Measurements from ENCODE around the gene ZNF155.

The ZNF155 gene

DNA sequence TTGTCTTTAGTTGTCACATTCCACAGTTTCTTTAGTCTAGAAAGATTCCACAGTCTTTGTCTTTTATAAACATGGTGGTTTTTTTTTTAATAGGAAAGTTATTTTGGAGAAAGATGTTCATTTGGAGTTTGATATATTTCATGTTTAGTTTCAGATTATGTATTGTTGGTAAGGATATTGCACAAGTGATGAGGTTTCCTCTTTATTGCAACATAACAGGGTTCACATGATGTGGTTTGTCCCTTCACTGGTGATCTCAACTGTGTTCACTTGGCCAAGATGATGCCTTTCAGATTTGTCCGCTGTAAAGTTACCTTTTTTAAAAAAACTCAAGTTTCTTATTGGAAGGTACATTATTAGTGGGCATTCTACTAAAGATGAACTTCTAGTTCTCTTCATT lies 22.0 kb downstream of the ZNF155 start:
- H3K4me3 ChIP-seq (replicated peaks in 1 of 2; ENCODE audit: low read depth in 2 of 2, low read length in 2 of 2): no peak overlapping the region
- TF ChIP-seq, protein P1, sequence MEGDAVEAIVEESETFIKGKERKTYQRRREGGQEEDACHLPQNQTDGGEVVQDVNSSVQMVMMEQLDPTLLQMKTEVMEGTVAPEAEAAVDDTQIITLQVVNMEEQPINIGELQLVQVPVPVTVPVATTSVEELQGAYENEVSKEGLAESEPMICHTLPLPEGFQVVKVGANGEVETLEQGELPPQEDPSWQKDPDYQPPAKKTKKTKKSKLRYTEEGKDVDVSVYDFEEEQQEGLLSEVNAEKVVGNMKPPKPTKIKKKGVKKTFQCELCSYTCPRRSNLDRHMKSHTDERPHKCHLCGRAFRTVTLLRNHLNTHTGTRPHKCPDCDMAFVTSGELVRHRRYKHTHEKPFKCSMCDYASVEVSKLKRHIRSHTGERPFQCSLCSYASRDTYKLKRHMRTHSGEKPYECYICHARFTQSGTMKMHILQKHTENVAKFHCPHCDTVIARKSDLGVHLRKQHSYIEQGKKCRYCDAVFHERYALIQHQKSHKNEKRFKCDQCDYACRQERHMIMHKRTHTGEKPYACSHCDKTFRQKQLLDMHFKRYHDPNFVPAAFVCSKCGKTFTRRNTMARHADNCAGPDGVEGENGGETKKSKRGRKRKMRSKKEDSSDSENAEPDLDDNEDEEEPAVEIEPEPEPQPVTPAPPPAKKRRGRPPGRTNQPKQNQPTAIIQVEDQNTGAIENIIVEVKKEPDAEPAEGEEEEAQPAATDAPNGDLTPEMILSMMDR (IDR thresholded peaks at IDR 0.05; ENCODE audit: low read depth, low read length): no peak
- peak; percentile 51 to 76 for DNase-seq (ENCODE audit: low read depth in 2 of 2)

DNA sequence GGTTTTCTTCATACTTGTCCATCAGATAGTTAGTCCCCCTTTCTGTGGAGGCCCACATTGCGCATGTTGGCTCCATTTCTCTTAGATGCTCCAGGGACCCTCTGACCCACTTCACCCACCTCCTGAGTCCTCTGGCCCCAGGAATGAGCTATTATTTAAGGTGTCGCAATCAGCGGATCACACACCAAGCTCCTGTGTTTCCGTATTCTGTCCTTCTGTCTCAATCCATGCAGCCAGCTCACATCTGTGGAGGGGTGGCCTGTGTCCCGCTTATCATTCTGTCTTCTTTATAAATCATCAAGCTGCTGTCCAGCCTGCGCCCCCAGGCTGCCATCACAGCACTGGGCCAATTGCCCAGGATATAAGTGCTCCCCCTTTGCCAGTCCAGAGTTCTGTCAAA lies 23.5 kb downstream of the ZNF155 start:
- H3K4me3 ChIP-seq (replicated peaks in 1 of 2; ENCODE audit: low read depth in 2 of 2, low read length in 2 of 2): no peak overlapping the region
- DNase-seq (ENCODE audit: low read depth in 2 of 2): no peak
- TF ChIP-seq, protein P1 (IDR thresholded peaks at IDR 0.05; ENCODE audit: low read depth, low read length): no peak

DNA sequence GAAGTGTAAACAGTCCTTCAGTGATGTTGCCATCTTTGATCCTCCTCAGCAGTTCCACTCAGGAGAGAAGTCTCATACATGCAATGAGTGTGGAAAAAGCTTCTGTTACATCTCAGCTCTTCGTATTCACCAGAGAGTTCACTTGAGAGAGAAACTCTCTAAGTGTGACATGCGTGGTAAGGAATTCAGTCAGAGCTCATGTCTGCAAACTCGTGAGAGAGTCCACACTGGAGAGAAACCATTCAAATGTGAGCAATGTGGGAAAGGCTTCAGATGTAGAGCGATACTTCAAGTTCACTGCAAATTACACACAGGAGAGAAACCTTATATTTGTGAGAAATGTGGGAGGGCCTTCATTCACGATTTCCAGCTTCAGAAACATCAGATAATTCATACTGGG lies 26.5 kb downstream of the ZNF155 start:
- no peak for DNase-seq (ENCODE audit: low read depth in 2 of 2)
- TF ChIP-seq, protein P1 (IDR thresholded peaks at IDR 0.05; ENCODE audit: low read depth, low read length): no peak
- H3K4me3 ChIP-seq (replicated peaks in 1 of 2; ENCODE audit: low read depth in 2 of 2, low read length in 2 of 2): no peak overlapping the region

DNA sequence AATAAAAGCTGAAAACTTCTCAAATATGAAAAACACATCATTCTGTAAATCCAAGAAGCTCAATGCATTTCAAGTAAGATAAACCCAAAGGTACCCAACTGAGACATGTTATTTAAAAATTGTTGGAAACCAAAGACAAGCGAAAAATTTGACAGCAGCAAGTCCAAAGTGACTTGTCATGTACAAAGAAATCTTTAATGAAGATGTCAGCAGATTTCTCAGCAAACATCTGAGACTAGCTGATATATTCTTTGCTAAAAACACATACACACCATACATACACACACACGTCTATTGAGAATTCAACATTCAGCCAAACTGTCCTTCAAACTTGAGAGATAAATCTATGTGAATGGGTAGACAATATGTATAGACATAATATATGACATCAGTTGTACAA lies 35.5 kb downstream of the ZNF155 start:
- no peak overlapping the region for H3K4me3 ChIP-seq (replicated peaks in 1 of 2; ENCODE audit: low read depth in 2 of 2, low read length in 2 of 2)
- TF ChIP-seq, protein P1 (IDR thresholded peaks at IDR 0.05; ENCODE audit: low read depth, low read length): no peak
- no peak for DNase-seq (ENCODE audit: low read depth in 2 of 2)

DNA sequence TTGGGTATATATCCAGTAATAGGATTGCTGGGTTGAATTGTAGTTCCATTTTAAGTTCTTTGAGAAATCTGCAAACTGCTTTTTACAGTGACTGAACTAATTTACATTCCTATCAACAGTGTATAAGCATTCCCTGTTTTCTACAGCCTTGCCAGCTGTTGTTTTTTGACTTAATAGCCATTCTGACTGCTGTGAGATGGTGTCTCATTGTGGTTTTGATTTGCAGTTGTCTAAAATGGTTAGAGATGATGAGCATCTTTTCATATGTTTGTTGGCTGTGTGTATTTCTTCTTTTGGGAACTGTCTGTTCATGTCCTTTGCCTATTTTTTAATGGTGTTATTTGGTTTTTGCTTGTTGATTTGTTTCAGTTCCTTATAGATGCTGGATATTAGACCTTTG lies 37.2 kb downstream of the ZNF155 start:
- no peak for DNase-seq (ENCODE audit: low read depth in 2 of 2)

DNA sequence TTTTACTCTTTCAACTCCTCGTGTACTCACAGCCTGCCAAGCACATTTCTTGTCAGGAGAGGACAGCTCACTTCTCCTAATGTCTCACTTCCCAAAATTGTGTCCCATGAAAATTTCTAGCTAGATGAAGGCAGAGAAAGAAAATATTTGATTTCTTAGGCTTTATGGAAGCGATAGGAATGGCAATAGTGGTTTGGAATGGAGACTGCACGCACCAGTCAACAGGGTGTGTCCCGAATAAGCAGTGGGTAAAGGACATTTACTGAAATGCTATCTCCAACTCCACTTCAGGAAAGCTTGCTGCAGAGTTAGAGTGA lies 40.9 kb downstream of the ZNF155 start:
- no peak for DNase-seq (ENCODE audit: low read depth in 2 of 2)
- H3K4me3 ChIP-seq (replicated peaks in 1 of 2; ENCODE audit: low read depth in 2 of 2, low read length in 2 of 2): peak overlapping the region; percentile 78 to 90
- TF ChIP-seq, protein P1 (IDR thresholded peaks at IDR 0.05; ENCODE audit: low read depth, low read length): no peak

More for the DNA sequence above, 37.2 kb downstream of the ZNF155 start:
- H3K4me3 ChIP-seq (replicated peaks in 1 of 2; ENCODE audit: low read depth in 2 of 2, low read length in 2 of 2): no peak overlapping the region
- TF ChIP-seq, protein P1 (IDR thresholded peaks at IDR 0.05; ENCODE audit: low read depth, low read length): no peak

DNA sequence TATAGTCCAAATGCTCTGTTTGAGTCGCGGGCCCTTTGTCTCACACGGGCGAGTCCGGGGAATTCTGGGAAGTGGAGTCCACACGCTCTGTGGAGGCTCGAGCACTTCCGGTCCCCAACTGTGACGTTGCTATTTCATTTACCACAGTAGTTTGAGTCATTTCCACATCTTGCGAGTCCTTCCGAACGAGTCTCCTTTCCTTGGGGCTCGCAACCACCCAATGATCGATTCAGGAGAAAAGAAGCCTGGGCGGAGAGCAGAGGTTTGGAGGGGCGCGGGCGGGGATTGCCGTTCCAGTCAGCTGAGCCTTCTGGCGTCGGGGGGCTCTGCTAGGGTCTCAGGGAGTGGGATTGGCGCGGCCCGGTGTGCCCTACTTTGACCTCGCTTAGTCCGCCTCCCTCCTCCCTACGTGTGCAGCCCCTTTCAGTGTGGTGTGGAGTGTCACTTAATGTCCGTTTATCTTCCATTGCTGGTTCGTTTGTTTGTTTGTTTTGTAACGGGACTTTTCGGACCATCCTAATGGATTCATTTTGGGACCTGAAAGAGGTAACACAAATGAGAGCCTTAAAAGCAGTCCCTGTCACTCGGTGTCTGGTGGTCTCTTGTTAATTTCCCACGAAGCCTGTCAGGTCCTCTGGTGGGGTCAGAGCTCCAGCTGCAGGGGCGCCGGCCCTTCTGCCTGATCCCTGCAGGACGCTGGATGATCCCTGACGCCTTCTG lies 41.4 kb downstream of the ZNF155 start, which contains the start of gene ZNF222:
Gene ZNF222, plus strand, starts transcription at position 163 of the 720 bp plus-strand sequence. Its CDS starts 58 bp downstream, at position 221.
- peak; percentile 89 to 93 for DNase-seq (ENCODE audit: low read depth in 2 of 2)
- TF ChIP-seq, protein P1 (IDR thresholded peaks at IDR 0.05; ENCODE audit: low read depth, low read length): no peak
- H3K4me3 ChIP-seq (replicated peaks in 1 of 2; ENCODE audit: low read depth in 2 of 2, low read length in 2 of 2): peak within 1 kb of the TSS; percentile 78 to 90

All from cardiac fibroblast (primary cell).